Kidney capillary endothelial cell (primary cell): ENCODE measurements around the gene WBP1L.
"Not testable (repeated sequence)": the region's sequence is repeated elsewhere in the genome, so short reads cannot be mapped to it uniquely, and the experiment has no call there.

ENCODE experiments used
- DNase-seq: peaks from one replicate; pipeline ENCODE4 v3.0.0-alpha.2; 2018; ENCODE audit warnings: low spot score

WBP1L gene

DNA sequence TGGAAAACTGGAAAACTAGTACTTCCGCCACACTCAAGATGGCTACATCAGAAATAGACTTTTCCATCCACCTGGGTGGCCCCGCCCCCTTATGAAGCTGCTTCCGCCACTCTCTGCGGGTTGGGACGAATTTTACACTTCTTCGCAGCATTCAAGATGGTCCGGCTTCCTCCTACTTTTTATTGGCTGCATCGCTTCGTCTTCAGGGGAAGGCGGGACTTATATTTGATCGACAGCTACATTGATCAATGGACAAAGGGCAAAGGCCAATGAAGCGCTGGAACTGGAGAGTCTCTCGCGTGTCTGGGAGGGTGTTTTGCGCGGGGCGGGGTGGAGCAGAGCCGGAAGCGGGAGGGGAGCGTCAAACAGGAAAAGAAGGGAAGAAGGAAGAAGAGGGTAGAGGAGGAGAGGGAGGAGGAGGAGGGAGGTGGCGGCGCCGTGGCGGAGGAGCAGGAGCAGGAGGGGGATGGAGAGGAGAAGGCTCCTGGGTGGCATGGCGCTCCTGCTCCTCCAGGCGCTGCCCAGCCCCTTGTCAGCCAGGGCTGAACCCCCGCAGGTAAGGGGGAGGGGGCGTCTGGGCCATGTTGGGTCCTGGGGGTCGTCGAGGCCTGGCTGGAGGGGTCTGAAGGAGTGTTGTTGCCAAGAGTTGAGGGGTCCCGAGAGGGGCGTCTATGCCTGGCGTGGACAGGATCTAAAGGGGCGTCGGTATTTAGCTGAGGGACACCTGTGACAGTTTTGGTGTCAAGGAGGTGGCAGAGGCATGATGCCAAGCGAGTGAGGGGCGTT, at the start of gene WBP1L:
Gene WBP1L (plus strand): TSS at position 361 of the 786 bp plus-strand sequence. CDS start 106 bp downstream, at position 467.
- peak; percentile 99 for DNase-seq

DNA sequence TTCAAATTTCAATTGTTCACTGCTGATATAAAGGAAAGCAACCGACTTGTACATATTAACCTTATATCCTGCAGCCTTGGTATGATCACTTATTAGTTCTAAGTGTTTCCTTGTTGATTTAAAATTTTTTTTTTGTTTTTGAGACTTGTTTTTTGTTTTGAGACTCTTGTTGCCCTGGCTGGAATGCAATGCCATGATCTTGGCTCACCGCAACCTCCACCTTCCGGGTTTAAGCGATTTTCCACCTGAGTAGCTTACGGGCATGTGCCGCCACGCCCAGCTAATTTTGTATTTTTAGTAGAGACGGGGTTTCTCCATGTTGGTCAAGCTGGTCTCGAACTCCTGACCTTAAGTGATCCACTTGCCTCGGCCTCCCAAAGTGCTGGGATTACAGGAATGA, 48.3 kb upstream of the WBP1L start:
- not testable (repeated sequence) for DNase-seq

DNA sequence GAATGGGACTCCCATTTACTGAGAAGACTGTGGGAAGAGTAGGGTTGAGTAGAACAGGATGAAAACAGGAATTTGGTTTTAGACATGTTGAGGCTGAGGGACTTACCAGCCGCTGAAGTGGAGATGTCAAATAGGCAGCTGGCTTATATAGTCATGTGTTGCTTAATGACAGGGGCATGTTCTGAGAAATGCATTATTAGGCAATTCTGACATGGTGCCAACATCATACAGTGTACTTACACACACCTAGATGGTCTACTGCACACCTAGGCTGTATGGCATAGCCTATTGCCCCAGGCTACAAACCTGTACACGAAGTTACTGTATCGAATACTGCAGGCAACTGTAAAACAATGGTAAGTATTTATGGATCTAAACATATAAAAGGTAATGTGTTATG, 47.0 kb upstream of the WBP1L start:
- DNase-seq, result no peak

DNA sequence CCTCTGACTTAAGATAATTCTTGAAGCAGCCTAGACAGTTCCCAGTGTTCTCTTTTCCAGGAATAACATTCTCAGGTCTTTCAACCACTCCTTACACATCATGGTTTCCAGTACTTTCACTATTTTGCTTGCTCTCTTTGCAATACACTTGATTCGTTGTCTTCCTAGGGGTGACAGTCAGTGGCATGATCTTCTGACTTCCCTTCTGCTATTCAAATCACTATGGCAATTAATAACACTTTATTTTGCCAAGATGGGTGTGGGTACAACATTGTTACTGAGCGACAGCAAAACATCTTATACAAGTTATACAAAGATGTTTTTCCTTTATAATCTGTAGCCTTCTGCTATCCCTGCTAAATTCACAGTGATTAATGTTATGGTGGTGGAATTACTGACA, 44.9 kb upstream of the WBP1L start:
- no peak for DNase-seq

DNA sequence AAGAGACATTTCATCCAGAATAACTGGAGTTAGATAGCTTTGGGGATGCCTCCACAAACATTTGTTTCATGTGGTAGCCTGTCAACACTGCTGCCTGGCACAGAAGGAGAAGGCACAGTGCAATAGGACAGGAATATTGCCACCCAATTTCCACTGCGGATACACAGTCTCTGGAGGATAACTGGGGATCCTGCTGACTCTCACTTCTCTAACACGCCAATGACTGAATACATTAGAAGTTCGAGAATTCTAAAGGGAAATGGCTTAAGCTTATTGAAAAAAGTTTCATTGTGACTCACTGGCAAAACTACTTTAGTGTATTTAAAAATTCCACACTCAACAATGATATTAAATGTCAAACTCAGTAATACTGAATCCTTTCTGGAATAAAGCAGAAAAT, 42.5 kb upstream of the WBP1L start:
- no peak for DNase-seq

DNA sequence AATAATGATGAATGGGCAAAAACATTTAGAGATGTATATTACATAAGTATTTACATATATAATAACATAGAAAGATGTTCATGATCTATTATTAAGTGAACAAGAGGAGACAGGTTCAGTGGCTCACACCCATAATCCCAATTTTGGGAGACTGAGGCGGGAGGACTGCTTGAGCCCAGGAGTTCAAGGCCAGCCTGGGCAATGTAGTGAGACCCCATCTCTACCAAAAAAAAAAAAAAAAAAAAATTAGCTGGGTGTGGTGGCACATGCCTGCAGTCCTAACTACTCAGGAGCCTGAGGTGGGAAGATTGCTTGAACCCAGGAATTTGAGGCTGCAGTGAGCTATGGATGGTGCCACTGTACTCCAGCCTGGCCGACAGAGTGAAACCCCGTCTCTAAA, 42.0 kb upstream of the WBP1L start:
- DNase-seq, result no peak

DNA sequence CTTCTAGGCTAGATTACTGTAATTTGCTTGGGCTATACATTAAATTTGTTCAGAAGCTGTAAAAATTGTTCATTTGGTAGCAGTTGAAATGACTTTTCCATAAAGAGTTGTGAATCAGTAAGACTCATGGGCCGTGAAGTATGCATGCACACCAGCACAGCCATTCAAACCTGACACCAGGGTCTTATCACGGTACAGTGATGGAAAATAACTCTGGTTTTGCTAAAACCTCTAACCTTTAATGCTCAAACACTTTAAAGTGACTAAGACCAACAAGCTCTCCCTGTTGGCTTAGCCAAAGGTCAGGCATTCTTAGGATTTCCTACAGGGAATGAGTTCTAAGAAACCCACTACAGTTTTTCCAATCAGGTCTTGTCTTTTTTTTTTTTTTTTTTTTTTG, 41.0 kb upstream of the WBP1L start:
- DNase-seq, result no peak

DNA sequence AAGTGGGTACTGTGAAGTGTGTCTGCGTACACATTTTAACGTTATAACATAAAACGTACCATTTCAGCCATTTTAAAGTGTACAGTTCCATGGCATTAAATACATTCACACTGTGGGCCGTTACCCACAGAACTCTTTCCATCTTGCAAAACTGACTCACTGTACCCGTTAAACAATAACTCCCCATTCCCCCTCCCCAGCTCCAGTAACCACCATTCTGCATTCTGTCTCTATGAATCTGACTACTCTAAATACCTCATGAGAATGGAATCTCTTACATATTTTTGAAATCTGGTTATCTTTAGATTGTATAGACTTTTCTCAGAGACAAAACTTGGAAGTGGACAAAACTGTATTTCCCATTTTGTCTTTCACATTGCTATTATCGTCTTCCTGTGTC, 38.8 kb upstream of the WBP1L start:
- no peak for DNase-seq

DNA sequence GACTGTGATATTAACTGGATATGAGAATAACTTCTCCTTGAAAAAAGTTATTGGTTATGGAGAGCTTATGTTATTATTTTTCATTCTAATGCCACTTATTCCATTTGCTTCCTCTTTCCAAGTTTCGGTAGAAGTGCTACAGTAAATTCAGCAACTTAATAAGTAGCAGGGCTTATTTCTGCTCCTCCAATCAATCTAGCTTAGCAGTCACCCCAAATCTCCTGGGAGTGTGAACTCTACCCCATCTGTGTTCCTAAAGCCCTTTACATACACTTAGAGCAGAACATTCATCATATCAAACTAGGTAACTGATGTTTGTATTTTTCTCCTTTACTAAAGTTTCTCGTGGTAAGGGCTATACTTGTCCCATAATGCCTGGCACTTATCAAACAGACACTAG, 38.2 kb upstream of the WBP1L start:
- DNase-seq, result no peak

DNA sequence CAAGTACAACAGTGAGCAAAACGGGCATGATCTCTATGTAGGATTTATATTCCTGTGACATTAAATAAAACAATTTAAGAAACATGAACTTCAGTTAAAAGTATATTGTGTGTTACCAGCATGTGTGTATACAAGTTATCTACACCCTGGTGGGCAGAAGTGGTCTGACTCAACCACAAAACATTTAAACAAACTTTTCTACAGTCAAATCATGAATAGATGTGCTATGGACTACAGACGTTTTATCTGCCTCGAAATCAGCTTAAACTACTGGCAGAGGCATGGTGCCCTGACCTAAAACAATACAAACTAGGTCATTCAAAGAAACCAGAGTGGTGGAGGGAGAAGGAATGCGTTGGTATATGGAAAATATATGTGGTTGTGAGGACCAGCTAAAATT, 33.1 kb upstream of the WBP1L start:
- no peak for DNase-seq

DNA sequence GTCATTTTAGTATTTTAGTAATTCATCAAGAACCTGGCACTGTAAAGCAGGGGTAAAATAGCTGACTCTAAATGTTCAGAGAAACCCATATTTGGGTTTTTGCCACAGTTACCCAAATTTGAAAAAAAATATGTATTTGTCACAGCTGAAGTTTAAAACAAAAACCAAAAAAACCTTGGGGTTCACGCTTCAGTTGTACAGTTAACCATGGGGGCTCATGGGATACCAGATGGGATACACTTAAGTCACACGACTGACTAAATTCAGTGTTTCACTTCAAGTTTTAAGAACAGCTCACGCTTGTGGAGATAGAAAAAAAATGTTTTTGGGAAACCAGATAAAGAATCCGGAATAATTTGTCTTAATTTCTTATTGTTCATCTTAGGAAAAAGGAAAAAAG, 31.7 kb upstream of the WBP1L start:
- DNase-seq, result no peak

DNA sequence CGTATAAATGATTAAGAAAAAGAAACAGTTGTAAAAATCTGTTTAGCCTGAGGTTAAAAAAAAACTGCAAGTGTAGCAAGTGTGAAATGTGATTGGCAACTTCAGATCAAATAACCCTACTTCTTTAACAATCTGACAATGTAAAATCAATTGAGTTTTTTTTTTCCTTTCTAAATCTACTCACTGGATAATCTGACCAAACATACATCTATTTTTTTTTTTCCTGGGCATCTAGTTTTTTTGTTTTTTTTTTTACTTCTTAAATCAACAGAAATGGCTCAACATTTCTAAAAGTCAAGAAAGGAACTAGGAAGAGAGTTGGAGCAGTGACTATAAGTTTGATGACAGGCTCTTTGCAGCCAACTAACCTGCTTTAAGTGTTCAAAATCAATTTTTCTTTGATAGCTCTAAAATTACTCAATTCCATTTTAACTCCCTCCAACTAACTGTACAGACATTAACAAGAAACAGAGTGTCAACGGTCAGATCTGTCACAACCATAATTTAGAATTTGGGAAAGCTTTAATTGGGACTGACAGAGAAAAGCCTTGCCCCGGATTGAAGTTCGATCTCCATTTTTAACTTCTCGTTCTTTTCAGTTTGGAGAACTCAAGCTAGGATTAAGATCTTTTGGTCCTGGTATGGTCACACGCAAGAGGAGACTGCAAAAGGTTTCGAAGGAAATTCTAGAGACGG, 30.8 kb upstream of the WBP1L start:
- DNase-seq, result no peak

DNA sequence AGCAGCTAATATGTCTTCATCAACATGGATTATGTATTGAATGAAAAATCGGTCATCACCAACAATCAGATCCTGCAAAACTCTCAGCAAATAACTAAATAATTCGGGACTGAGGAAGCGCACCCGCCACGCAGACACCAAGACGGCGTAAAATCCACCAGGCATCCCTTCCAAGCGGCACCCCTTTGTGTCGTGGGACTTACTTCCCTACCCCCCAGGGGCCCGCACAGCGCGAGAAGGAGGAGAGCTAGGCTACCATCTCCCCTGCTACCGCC, 30.3 kb upstream of the WBP1L start:
- DNase-seq, result no peak

DNA sequence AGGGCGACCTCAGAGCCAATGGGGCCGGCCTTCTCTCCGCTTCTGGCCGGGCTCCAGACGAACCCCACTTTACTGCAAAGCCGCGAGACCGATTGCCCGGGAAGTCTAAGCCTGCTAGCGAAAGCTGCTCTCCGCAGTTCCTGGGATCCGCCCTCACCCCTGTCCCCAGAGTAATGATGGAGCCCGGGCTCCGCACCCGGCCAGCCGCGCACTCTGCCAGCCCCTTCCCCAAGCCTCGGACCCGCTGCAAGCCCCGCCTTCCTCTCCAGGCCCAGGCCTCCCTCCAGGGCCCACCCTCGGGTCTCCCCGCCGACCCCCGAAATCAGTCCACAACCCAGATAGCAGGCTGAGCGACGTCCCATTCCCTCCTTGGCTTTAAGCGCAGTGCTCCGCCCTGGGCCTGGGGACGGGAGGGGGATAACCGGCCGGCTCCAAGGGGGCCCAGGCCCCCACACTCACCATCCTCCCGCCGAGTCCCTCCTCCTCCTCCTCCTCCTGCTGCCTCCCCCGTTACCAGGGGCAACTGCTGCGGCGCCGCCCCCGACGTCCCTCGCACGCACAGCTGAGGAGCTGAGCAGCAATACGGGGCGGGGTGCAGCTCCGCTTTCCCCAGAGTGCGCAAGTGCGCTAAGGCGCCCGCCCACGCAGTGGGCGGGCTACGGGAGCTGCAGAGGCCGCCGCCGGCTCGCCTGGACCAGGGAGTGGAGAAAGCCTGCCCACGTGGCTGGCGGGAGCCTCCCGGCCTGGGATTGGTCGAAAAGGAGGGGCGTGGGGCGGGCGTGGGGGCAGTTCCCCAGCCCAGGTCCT, 29.7 kb upstream of the WBP1L start, which contains the start of gene ARL3:
Gene ARL3 (minus strand): TSS at position 584 of the 807 bp plus-strand sequence. CDS start 122 bp downstream, at position 462.
- DNase-seq, result peak; percentile 100

DNA sequence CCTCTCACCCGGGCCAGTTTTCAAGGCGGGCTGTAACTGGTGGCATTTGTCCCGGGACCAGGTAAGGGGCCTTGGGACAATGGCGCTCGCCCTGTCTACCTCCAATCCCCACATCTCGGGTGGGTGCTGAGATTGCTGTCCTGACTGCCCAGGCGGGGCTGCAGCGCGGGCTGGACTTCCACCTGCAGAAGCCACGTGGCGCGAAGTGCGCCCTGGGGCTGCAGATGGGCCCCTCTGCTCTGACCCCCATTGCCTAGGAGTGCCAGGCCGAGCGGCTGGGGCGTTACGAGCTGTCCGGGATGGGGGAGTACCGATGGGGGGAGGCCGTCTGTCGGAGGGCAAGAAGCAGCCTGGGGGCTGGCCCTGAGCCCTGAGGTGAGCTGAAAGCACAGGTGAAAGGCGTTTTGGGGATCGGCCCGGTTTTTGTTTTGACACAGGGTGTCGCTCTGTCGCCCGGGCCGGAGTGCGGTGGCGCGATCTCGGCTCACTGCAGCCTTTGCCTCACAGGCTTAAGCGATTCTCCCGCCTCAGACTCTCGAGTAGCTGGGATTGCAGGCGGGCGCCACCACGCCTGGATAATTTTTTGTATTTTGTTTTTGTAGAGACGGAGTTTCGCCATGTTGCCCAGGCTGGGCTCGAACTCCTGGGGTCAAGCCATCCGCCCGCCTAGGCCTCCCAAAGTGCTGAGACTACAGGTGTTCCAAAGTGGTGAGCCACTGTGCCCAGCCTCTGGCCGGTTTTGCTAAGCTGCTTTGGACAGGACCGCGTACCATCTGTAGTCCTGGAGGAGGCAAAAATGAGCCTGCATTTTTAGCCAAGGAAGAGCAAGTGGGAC, 28.9 kb upstream of the WBP1L start, which contains the start of gene SFXN2:
Gene SFXN2 (plus strand): TSS at position 16 of the 835 bp plus-strand sequence. CDS start 12,001 bp downstream, outside the sequence.
- DNase-seq, result no peak

DNA sequence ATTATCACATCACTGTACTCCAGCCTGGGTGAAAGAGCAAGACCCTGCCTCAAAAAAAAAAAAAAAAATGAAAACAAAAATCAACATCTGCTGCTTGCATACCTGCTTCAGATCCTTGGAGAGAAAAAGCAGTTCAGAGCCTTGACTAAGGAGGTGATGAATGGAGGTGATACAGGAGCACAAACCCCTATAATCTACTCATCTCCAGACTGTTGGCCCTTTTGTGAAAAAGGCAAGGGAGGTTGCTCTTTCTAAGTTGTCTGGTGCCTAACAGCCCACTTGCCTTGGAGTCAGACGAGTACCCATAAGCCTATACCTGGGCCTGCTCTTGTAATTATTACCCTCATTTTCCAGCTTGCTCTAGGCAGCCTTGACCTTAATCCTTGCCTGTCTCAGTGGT, 27.9 kb upstream of the WBP1L start:
- no peak for DNase-seq

DNA sequence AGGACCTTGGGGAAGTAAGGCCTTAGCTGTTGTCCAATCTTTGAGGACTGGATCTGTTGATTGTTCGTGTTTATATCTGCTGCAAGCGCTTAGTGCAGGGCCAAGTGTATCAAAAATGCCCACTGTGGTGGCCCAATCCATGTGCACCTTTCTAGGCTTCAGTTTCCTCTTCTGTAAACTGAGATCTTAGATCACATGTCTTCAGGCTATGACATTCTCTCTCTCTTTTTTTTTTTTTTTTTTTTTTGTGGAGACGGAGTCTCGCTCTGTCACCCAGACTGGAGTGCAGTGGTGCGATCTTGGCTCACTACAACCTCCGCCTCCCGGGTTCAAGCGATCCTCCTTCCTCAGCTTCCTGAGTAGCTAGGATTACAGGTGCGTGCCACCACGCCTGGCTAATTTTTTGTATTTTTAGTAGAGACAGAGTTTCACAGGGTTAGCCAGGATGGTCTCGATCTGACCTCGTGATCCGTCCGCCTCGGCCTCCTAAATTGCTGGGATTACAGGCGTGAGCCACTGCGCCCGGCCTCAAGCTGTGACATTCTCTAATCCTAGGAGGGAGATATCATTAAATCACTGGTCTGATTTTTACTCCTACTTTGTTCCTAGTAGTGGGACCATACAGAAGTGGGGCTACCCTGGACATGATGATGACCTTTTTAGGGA, 26.7 kb upstream of the WBP1L start:
- not testable (repeated sequence) for DNase-seq

DNA sequence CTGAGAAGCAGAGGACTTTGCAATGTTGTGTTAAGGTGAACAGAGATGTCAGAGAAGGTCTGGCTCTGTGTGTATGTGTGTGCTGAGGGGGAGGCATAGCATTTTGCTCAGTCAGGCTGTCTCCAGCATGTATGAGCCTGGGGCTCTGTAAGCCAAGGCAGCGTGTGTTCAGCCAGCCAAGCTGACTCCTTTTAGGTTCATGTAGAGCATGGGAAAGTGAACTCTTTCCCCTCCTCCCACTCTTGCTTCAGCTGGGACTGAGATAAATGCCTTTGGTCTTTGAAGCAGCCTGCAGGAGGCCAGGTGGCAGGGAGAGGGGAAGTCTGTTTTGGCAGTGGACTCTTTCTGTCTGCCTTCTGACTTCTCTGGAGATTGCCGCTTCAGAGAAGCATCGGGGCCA, 25.5 kb upstream of the WBP1L start:
- no peak for DNase-seq

DNA sequence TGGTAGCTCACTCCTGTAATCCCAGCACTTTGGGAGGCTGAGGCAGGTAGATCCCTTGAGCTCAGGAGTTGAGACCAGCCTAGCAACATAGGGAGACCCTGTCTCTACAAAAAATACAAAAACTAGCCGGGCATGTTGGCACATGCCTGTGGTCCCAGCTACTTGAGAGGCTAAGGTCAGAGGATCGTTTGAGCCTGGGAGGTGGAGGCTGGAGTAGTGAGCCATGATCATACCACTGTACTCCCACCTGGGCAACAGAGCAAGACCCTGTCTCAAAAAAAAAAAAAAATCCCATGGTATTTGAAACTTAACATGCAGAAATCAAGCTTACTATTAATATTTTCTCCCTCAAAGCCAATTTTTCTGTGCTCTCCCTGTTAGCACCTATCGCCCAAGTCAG, 23.4 kb upstream of the WBP1L start:
- DNase-seq, result no peak

DNA sequence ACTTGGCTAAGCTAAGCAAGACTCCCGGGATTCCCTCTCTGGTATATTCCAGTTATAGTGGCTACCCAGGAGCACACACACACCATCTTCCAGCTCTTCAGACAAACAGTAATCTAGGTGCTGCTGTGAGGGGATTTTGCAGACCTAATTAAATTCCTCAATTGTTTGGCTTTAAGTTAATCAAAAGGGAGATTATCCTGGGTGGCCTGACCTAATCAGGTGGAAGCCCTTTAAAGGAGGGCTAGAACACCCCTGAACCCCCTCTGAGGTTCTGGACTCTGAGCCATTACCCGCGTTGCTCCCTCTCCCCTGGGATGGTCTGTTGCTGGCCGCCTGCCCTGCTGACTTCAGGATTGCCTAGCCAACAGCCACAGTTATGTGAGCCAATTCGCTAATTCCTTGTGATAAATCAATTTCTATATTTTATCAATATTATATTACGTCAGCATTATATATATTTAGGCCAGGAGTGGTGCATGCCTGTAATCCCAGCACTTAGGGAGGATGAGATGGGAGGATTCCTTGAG, 22.9 kb upstream of the WBP1L start:
- DNase-seq, result no peak

DNA sequence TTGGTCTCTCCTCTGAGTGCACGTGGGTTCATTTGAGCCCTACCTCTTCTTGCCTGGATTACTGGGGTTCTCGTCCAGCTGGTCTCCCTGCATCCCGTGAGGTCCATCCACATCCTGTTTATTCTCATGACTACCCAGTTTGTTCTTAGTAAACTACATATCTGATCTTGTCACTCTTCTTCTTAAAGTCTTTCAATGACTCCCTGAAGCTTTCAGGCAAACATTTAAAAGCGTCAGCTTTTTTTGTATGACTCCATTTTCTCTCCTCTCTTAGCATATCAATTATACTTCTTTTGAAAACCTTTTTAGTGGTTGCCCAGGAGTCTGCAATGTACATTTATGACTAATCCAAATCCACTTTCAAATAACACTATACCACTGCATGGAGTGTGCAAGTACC, 21.8 kb upstream of the WBP1L start:
- no peak for DNase-seq
